ENCODE results near the gene SIRPG. TPM values are rescaled to one million over a fixed set of nuclear protein-coding genes. Genes with fewer than 3 reads are reported as not detected.

The SIRPG gene
- polyA plus RNA-seq, 1 of the 3 experiments (the other 2 are of a cell fraction) = not detected

- Histone ChIP-seq H3K27me3 (ENCODE audit: insufficient read depth) (no peaks in the 10 kb centered on the region), H3K79me2 (ENCODE audit: insufficient read depth) (no peaks in the 10 kb centered on the region), H3F3A (replicated peaks; ENCODE audit: insufficient read depth) (no peaks in the 10 kb centered on the region), H3K9ac (no peak overlapping the region), H3K9me3 (no peaks in the 10 kb centered on the region), H3K9me2 (no peaks in the 10 kb centered on the region), H3K4me2 (no peak overlapping the region), H4K20me1 (ENCODE audit: insufficient read depth) (0 out of 2 replicates have a peak, but pooled peaks cover 5% of the 10 kb centered on the region), H2AFZ (ENCODE audit: low read depth) (no peak overlapping the region), H3K4me1 (ENCODE audit: control insufficient read depth in 1 of 2, insufficient read depth in 2 of 2, low read depth in 1 of 2, low read length in 1 of 2) (no peaks in the 10 kb centered on the region; a peak in 1 of 4 replicates), H3K27ac (ENCODE audit: low read depth in 2 of 2, low read length in 1 of 2) (no peak overlapping the region), H3K4me3 (ENCODE audit: low read depth in 2 of 2, low read length in 1 of 2) (no peak overlapping the region), H3K36me3 (replicated peaks in 1 of 2; ENCODE audit: control insufficient read depth in 1 of 2, insufficient read depth in 2 of 2, low read length in 1 of 2) (no peaks in the 10 kb centered on the region)
- ChIA-PET CTCF (no interaction called here), POLR2A (no interaction called here)
- WGBS (ENCODE audit: low lambda C conversion rate) = 47% methylated on average over 5 of the region's 5 CpGs
- no peak for DNase-seq
- TF ChIP-seq FOXJ3 (CRISPR knock-in tag; IDR thresholded peaks at IDR 0.05) (no peak), RFX5 (IDR thresholded peaks at IDR 0.05; ENCODE audit: low read length) (no peak), RAD21 (IDR thresholded peaks at IDR 0.05; ENCODE audit: low read length) (no peak), EZH2phosphoT487 (IDR thresholded peaks at IDR 0.05; ENCODE audit: borderline replicate concordance, low read depth) (no peak), PBX3 (IDR thresholded peaks at IDR 0.05) (no peak), ELF1 (IDR thresholded peaks at IDR 0.05) (no peak), MEF2A (IDR thresholded peaks at IDR 0.05; ENCODE audit: borderline replicate concordance, low read depth) (no peak), USF1 (IDR thresholded peaks at IDR 0.05; ENCODE audit: borderline replicate concordance, low read depth) (no peak), MXI1 (IDR thresholded peaks at IDR 0.05; ENCODE audit: low read depth, low read length) (no peak), ZBTB33 (IDR thresholded peaks at IDR 0.05; ENCODE audit: borderline replicate concordance, low read depth) (no peak), MAX (IDR thresholded peaks at IDR 0.05; ENCODE audit: low read depth) (no peak), FOXM1 (IDR thresholded peaks at IDR 0.05; ENCODE audit: low read depth) (no peak), GABPA (IDR thresholded peaks at IDR 0.05; ENCODE audit: low read depth) (no peak), JUND (IDR thresholded peaks at IDR 0.05) (no peak)
These were observed 735 bp downstream of the SIRPG start for GRCh38 chr20:1656844-1657243.

GRCh38 chr20:1654996-1655395, 2.6 kb downstream of the SIRPG start:
- H3K9me3 ChIP-seq = no peaks in the 10 kb centered on the region
- H3K4me2 ChIP-seq = no peak overlapping the region
- H3K79me2 ChIP-seq (ENCODE audit: insufficient read depth) = no peaks in the 10 kb centered on the region
- 0 out of 2 replicates have a peak, but pooled peaks cover 5% of the 10 kb centered on the region for H4K20me1 ChIP-seq (ENCODE audit: insufficient read depth)
- no peak overlapping the region for H3K9ac ChIP-seq
- no peaks in the 10 kb centered on the region for H3K4me1 ChIP-seq (ENCODE audit: control insufficient read depth in 1 of 2, insufficient read depth in 2 of 2, low read depth in 1 of 2, low read length in 1 of 2)
- no peaks in the 10 kb centered on the region for H3F3A ChIP-seq (replicated peaks; ENCODE audit: insufficient read depth)
- no peaks in the 10 kb centered on the region for H3K27me3 ChIP-seq (ENCODE audit: insufficient read depth)
- ChIA-PET CTCF (no interaction called here), POLR2A (no interaction called here)
- no peak for DNase-seq
- H2AFZ ChIP-seq (ENCODE audit: low read depth) = no peak overlapping the region
- H3K36me3 ChIP-seq (replicated peaks in 1 of 2; ENCODE audit: control insufficient read depth in 1 of 2, insufficient read depth in 2 of 2, low read length in 1 of 2) = no peaks in the 10 kb centered on the region
- H3K27ac ChIP-seq (ENCODE audit: low read depth in 2 of 2, low read length in 1 of 2) = no peak overlapping the region
- no peaks in the 10 kb centered on the region for H3K9me2 ChIP-seq
- no peak overlapping the region for H3K4me3 ChIP-seq (ENCODE audit: low read depth in 2 of 2, low read length in 1 of 2)
- no peak for TF ChIP-seq SIN3A (IDR thresholded peaks at IDR 0.05; ENCODE audit: borderline replicate concordance, low read depth, low read length)
- TF ChIP-seq USF1 (IDR thresholded peaks at IDR 0.05; ENCODE audit: borderline replicate concordance, low read depth) = no peak
- no peak for TF ChIP-seq RFX5 (IDR thresholded peaks at IDR 0.05; ENCODE audit: low read length)
- TF ChIP-seq NRF1 (IDR thresholded peaks at IDR 0.05; ENCODE audit: low read depth, low read length) = no peak
- no peak for TF ChIP-seq GATA2 (CRISPR knock-in tag; IDR thresholded peaks at IDR 0.05)
- no peak for TF ChIP-seq GABPA (IDR thresholded peaks at IDR 0.05; ENCODE audit: low read depth)
- TF ChIP-seq MXI1 (IDR thresholded peaks at IDR 0.05; ENCODE audit: low read depth, low read length) = no peak
- no peak for TF ChIP-seq RXRA (IDR thresholded peaks at IDR 0.05; ENCODE audit: borderline replicate concordance, low read depth)
- no peak for TF ChIP-seq CTCF (IDR thresholded peaks at IDR 0.05)
- no peak for TF ChIP-seq FOSL2 (IDR thresholded peaks at IDR 0.05; ENCODE audit: borderline replicate concordance, low read depth)
